Neural crest cell (in vitro differentiated cells): ENCODE data around the gene MRFAP1L1. TPM values are rescaled to one million over a fixed set of nuclear protein-coding genes. Genes with fewer than 3 reads are reported as not detected.
A peak's percentile ranks its signal among the peaks of the same experiment; 100 is the strongest.

Experiments
- DNase-seq: peaks from one replicate; pipeline ENCODE4 v3.0.0; 2021; ENCODE audit warnings: low read depth, mixed read lengths, low spot score
- H3K27ac Mint-ChIP-seq: one replicate; pipeline ENCODE4 v1.8.0; 2021; ENCODE audit warnings: mild to moderate bottlenecking, mixed read lengths; ENCODE audit not compliant: unreplicated experiment
- H3K27me3 Mint-ChIP-seq: 2 replicates; pipeline ENCODE4 v1.8.0; 2021; ENCODE audit warnings: low read depth, mild to moderate bottlenecking, mixed read lengths
- H3K36me3 Mint-ChIP-seq: 2 replicates; pipeline ENCODE4 v1.8.0; 2021; ENCODE audit warnings: low read depth, mild to moderate bottlenecking, mixed read lengths
- H3K4me1 Mint-ChIP-seq: 2 replicates; pipeline ENCODE4 v1.8.0; 2021; ENCODE audit warnings: mixed read lengths
- H3K4me3 Mint-ChIP-seq: one replicate; pipeline ENCODE4 v1.8.0; 2021; ENCODE audit warnings: mild to moderate bottlenecking, mixed read lengths
- H3K9me3 Mint-ChIP-seq: 2 replicates; pipeline ENCODE4 v1.8.0; 2021; ENCODE audit warnings: mixed read lengths
- total RNA-seq: library from RNA; stranded (reverse); gene quantifications from 2 replicates; pipeline ENCODE4 v1.2.1, GENCODE V29; 2021
- TF ChIP-seq, protein P1 (sequence below): fragments of 200-600 bp; sonication (generic); conservative IDR thresholded peaks from 2 replicates; pipeline ENCODE4 v1.5.0; 2021; ENCODE audit warnings: antibody characterized with exemption, mild to moderate bottlenecking

Gene MRFAP1L1
- total RNA-seq, 1 donor from 2014 or later: 70.4 TPM

DNA sequence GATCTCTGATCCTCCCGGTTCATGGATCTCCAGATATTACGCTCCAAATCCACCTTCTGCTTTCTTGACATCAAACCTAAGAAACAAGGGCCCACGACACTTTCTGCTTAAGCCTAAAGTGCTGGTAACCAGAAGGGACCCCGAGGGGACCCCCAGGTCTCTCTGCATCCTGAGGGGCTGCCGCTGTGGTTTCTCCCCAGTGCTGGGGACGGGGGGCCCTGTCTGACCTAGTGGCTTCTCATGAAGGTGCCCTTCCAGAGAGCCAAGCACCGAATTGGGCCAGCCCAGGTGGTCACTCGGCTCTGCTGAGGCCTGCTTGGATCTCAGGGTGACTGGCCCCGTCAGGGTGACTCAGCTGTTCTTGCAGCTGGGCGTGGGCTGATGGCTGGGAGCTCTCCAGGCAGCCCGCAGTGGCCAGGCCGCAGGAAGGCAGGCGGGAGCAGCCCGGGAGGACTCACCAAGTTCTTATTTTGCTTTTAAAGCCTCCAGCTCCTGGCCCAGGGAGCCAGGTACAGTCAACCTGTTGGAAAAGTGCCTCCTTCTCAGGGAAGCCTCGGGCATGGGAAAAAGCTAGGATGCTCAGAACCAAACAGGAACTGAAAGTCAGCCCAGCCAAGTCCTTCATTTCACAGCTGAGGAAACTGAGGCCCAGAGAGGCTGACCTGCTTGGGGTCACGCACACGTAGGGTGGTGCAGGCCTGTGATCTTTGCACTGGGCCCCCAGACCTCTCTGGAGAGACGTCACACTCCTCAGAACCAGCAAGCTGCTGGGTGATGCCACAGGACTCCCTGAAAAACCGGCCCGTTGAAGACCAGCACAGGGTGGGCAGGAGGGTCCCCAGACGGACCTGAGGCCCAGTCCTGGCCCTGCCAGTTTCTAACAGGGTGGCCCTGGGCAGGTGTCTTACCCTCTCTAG lies 23.0 kb upstream of the MRFAP1L1 start:
- TF ChIP-seq, protein P1, sequence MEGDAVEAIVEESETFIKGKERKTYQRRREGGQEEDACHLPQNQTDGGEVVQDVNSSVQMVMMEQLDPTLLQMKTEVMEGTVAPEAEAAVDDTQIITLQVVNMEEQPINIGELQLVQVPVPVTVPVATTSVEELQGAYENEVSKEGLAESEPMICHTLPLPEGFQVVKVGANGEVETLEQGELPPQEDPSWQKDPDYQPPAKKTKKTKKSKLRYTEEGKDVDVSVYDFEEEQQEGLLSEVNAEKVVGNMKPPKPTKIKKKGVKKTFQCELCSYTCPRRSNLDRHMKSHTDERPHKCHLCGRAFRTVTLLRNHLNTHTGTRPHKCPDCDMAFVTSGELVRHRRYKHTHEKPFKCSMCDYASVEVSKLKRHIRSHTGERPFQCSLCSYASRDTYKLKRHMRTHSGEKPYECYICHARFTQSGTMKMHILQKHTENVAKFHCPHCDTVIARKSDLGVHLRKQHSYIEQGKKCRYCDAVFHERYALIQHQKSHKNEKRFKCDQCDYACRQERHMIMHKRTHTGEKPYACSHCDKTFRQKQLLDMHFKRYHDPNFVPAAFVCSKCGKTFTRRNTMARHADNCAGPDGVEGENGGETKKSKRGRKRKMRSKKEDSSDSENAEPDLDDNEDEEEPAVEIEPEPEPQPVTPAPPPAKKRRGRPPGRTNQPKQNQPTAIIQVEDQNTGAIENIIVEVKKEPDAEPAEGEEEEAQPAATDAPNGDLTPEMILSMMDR: no peak
- DNase-seq: no peak
- peaks cover 15% of the 10 kb centered on the region for H3K27me3 Mint-ChIP-seq
- peaks cover 46% of the 10 kb centered on the region for H3K4me1 Mint-ChIP-seq
- H3K36me3 Mint-ChIP-seq: no peaks in the 10 kb centered on the region
- no peaks in the 10 kb centered on the region for H3K9me3 Mint-ChIP-seq
- peak overlapping the region; percentile 71 for H3K27ac Mint-ChIP-seq
- no peak overlapping the region for H3K4me3 Mint-ChIP-seq

- Mint-ChIP-seq H3K4me1 (peaks cover 51% of the 10 kb centered on the region), H3K36me3 (no peaks in the 10 kb centered on the region), H3K27me3 (peaks cover 15% of the 10 kb centered on the region), H3K4me3 (no peak overlapping the region), H3K9me3 (no peaks in the 10 kb centered on the region), H3K27ac (no peak overlapping the region)
- TF ChIP-seq, protein P1: no peak
- DNase-seq: no peak
These were observed 22.1 kb upstream of the MRFAP1L1 start for GRCh38 chr4:6731780-6732179.

DNA sequence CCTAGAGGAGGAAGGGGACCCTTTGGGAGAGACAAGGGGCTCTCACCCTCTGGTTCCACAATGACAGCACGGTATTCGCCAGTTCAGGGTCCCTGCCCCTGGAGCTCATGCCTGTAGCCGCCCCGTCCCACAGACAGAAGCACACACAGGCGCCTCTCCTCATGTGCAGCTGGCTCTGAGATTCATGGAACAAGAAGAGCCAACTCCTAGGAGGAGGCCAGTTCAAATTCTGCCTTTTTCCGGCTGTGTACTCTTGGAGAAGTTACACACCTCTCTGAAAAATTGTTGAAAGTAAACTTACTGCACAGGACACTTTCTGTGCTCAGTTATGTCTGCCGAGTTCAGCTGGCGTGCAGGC lies 21.6 kb upstream of the MRFAP1L1 start:
- Mint-ChIP-seq H3K27ac (no peak overlapping the region), H3K9me3 (no peaks in the 10 kb centered on the region), H3K4me1 (peaks cover 52% of the 10 kb centered on the region), H3K4me3 (no peak overlapping the region), H3K27me3 (peaks cover 15% of the 10 kb centered on the region), H3K36me3 (no peaks in the 10 kb centered on the region)
- DNase-seq: no peak
- TF ChIP-seq, protein P1: no peak

DNA sequence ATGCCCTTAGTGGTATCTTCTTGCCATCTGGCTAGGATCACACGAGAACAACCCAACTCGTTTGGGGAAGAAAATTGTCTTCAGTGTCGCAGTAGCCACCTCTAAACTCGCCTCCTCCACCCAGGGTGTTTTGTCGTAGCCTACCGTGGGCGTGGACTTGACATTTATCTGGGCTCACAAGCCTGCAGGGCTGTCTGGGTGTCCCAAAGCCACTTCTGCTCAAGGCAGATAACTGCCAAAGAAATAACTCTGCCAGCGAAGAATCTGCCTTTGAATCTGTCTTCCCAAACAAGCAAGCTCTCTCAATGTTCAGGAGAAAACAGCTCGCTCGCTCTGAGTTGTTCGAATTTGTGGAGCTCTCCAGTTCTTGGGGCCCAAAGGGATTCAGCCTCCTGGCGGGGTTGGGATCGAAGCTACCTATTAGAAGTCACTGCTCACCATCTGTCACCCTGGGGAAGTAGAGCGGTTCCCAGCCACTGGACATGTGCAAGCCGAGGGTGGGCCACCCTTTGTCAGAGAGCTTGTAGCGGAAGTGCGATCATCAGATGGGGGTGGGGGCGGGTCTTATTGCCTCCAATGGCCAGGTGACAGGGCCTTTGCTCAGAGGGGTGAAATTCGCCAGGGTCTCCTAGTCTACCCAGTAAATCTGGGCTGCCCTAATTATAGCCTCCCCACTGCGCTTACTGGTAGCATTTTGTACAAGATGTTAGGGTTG lies 21.1 kb upstream of the MRFAP1L1 start:
- DNase-seq: no peak
- Mint-ChIP-seq H3K4me3 (no peak overlapping the region), H3K36me3 (no peaks in the 10 kb centered on the region), H3K27me3 (peaks cover 15% of the 10 kb centered on the region), H3K9me3 (no peaks in the 10 kb centered on the region), H3K4me1 (peaks cover 51% of the 10 kb centered on the region), H3K27ac (no peak overlapping the region)
- TF ChIP-seq, protein P1: no peak

DNA sequence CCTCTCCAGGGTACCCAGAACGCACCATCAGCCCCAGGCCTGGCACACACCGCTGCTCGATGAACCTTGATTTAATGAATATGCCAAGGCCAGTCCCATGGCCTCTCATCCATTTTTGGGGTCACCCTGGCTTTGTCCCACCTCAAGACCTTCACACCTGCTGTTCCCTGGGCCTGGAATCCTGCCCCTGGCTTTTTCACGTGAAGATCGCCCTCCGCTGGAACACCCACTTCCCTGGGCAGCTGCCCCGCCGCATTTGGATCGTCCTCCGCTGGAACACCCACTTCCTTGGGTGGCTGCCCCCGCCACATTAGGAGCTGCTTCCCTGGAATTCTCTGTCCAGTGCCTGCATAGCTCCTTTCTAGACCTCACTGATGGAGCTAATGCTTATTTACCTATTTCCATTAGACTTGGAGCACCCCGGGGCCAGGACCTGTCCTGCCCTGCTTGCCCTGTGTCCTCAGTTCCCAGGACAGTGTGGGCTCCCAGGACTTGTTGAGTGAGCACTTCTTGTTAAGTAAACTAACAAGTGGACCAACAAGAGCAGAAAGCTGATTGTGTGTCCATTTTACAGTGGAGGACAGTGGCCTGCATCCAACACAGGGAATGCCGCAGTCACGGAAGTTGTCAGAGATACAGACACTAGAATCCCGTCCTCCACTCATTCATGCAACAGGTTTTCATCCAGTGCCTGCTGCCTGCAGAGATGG lies 18.8 kb upstream of the MRFAP1L1 start:
- no peaks in the 10 kb centered on the region for H3K36me3 Mint-ChIP-seq
- peaks cover 15% of the 10 kb centered on the region for H3K27me3 Mint-ChIP-seq
- no peak overlapping the region for H3K27ac Mint-ChIP-seq
- DNase-seq: no peak
- TF ChIP-seq, protein P1: no peak
- H3K4me3 Mint-ChIP-seq: peak overlapping the region; percentile 23
- no peaks in the 10 kb centered on the region for H3K9me3 Mint-ChIP-seq
- peaks cover 43% of the 10 kb centered on the region for H3K4me1 Mint-ChIP-seq
